PC-3 (cell line): ENCODE measurements around the gene VWA7. TPM values are rescaled to one million over a fixed set of nuclear protein-coding genes. Genes with fewer than 3 reads are reported as not detected.
A peak's percentile ranks its signal among the peaks of the same experiment; 100 is the strongest.

ENCODE experiments used
- ATAC-seq: fragments of 200-7000 bp; cut with Tn5 transposase; 2 replicates; pipeline ENCODE4 v1.9.1; 2020; ENCODE audit warnings: mild to moderate bottlenecking, moderate library complexity
- Bru-seq: library from RNA; stranded (reverse); fragments of 400-500 nt; gene quantifications from one replicate; lab custom pipeline; 2021; lab: Mats Ljungman, UMichigan
- BruChase-seq, 2 experiments: library from RNA; stranded (reverse); fragments of 400-500 nt; gene quantifications; one replicate each; lab custom pipeline; 2021; lab: Mats Ljungman, UMichigan
- BruUV-seq: library from RNA; stranded (reverse); fragments of 400-500 nt; replicated peaks from 2 replicates; lab custom pipeline; 2021; lab: Mats Ljungman, UMichigan
- CTCF ChIA-PET: fragments of 300-600 bp; sonication (Branson Sonifier 250); formaldehyde crosslinking; loops from one replicate; lab custom pipeline; 2022; ENCODE audit warnings: antibody characterized with exemption; lab: Charles Lee
- POLR2A ChIA-PET: fragments of 300-600 bp; sonication (Branson Sonifier 250); formaldehyde crosslinking; loops from one replicate; lab custom pipeline; 2022; ENCODE audit warnings: antibody characterized with exemption; ENCODE audit not compliant: unreplicated experiment; lab: Charles Lee
- DNase-seq: peaks from one replicate; pipeline ENCODE4 v3.0.0-alpha.2; 2015
- H2AFZ ChIP-seq: fragments of 300-600 bp; sonication (generic); 2 replicates; pipeline ENCODE4 v1.6.0; 2016; ENCODE audit warnings: antibody characterized with exemption, low read length
- H3F3A ChIP-seq: fragments of 300-600 bp; sonication (generic); one replicate; pipeline ENCODE4 v1.6.0; 2017; ENCODE audit warnings: antibody characterized with exemption, low read length, control low read depth, mild to moderate bottlenecking; ENCODE audit not compliant: unreplicated experiment
- H3K27ac ChIP-seq: fragments of 300-600 bp; sonication (generic); 2 replicates; pipeline ENCODE4 v1.5.1; 2016; ENCODE audit warnings: mild to moderate bottlenecking, low read length
- H3K27me3 ChIP-seq: fragments of 300-600 bp; sonication (generic); 2 replicates; pipeline ENCODE4 v1.6.1; 2016; ENCODE audit warnings: low read length, mixed read lengths
- H3K36me3 ChIP-seq: fragments of 300-600 bp; sonication (generic); 2 replicates; pipeline ENCODE4 v1.6.1; 2016; ENCODE audit warnings: low read depth, mixed run types, low read length, mixed read lengths
- H3K4me1 ChIP-seq: fragments of 300-600 bp; sonication (generic); 2 replicates; pipeline ENCODE4 v1.5.1; 2016; ENCODE audit warnings: low read length; ENCODE audit not compliant: insufficient read depth
- H3K4me2 ChIP-seq: fragments of 300-600 bp; sonication (generic); 2 replicates; pipeline ENCODE4 v1.6.0; 2016; ENCODE audit warnings: low read length
- H3K4me3 ChIP-seq: fragments of 300-600 bp; sonication (generic); 2 replicates; pipeline ENCODE4 v1.5.1; 2016; ENCODE audit warnings: mild to moderate bottlenecking, low read length, mixed read lengths
- H3K79me2 ChIP-seq: fragments of 300-600 bp; sonication (generic); 2 replicates; pipeline ENCODE4 v1.6.1; 2017; ENCODE audit warnings: low read length, mixed read lengths
- H3K9ac ChIP-seq: fragments of 300-600 bp; sonication (generic); 2 replicates; pipeline ENCODE4 v1.6.0; 2016; ENCODE audit warnings: mild to moderate bottlenecking, low read length
- H3K9me2 ChIP-seq: fragments of 300-600 bp; sonication (generic); replicated peaks from 2 replicates; pipeline ENCODE4 v1.6.1; 2016; ENCODE audit warnings: mixed run types, low read length, mixed read lengths
- H3K9me3 ChIP-seq: fragments of 300-600 bp; sonication (generic); 2 replicates; pipeline ENCODE4 v1.6.1; 2016; ENCODE audit warnings: low read length, mixed read lengths
- H4K20me1 ChIP-seq: fragments of 300-600 bp; sonication (generic); 2 replicates; pipeline ENCODE4 v1.6.1; 2016; ENCODE audit warnings: low read length, mixed read lengths
- CTCF ChIP-seq: fragments of 300-600 bp; sonication (generic); conservative IDR thresholded peaks from 2 replicates; pipeline ENCODE4 v1.5.1; 2017; ENCODE audit warnings: antibody characterized with exemption, low read depth, mild to moderate bottlenecking, low read length
- EZH2 ChIP-seq: fragments of 300-600 bp; sonication (generic); IDR thresholded peaks from one replicate; pipeline ENCODE4 v1.6.1; 2017; ENCODE audit warnings: antibody characterized with exemption, mild to moderate bottlenecking, low read length; ENCODE audit not compliant: unreplicated experiment
- EZH2phosphoT487 ChIP-seq: fragments of 300-600 bp; sonication (generic); IDR thresholded peaks from 2 replicates; pipeline ENCODE4 v1.6.1; 2018; ENCODE audit warnings: mild to moderate bottlenecking, antibody characterized with exemption, low read length, borderline replicate concordance
- intact Hi-C: fragments of 100-400 bp; cut with micrococcal nuclease; formaldehyde crosslinking; loops from 2 replicates; pipeline ENCODE4 v1.9.0; 2023
- long read RNA-seq: library from polyadenylated mRNA; unstranded; transcript quantifications from one replicate; pipeline ENCODE4 v2.0.0, GENCODE V29; 2021; ENCODE audit not compliant: unreplicated experiment
- total RNA-seq: library from RNA; depleted of rRNA; stranded (reverse); fragments of >200 nt; gene quantifications from 2 replicates; pipeline ENCODE4 v1.2.3, GENCODE V29; 2014; rRNA removed

VWA7 gene
- total RNA-seq (0.98 and 1.9 TPM in 2 replicates), Bru-seq, nascent RNA (percentile 26 among the genes with signal in this experiment), BruChase-seq, experiment 1, labeled RNA remaining after a 6-hour chase (percentile 47 among the genes with signal in this experiment), BruChase-seq, experiment 2, labeled RNA remaining after a 2-hour chase (percentile 37 among the genes with signal in this experiment)
- long read RNA-seq = 0 reads

DNA sequence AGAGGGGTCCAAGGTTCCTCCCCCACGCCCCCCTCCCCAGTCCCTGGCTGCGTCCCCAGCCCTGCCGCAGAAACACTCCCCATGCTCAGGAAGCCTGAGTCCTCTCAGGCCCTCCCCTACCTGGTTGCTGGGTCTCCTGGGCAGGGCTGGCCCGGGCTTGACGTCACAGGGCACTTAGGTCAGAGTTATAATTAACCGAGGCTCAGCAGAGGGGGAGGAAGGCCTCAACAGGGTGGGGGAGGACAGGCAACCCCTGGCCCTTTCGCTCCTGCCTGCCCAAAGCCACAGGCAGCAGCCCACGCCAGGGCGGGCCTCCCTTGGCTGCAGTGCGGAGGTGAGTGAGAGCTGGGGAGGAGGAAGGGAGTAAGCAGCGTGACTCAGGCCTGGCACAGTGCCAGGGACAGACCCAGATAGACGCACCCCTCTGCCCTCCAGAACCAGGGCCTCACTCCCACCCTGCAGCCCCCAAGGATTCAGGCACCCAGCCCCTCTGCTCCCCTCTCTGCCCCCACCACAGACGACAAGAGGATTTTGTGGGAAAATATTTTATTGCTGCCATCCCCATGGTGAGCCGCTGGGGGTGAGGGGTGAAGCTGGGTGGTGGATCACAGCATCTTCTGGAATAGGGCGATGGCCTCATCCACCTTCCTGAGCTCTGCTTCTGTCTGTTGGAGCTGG lies at the start of gene VWA7:
TSS of gene VWA7 (minus strand) at position 340 of the 678 bp plus-strand sequence. CDS start 549 bp downstream, outside the sequence.
- Histone ChIP-seq H3K9me3 (no peaks in the 10 kb centered on the region), H4K20me1 (no peaks in the 10 kb centered on the region), H3K79me2 (no peaks in the 10 kb centered on the region), H3F3A (peaks cover 3% of the 10 kb centered on the region), H3K4me1 (peaks cover 29% of the 10 kb centered on the region), H2AFZ (no peak within 1 kb of the TSS), H3K4me3 (peak within 1 kb of the TSS; percentile 43), H3K27me3 (no peaks in the 10 kb centered on the region), H3K9me2 (no peaks in the 10 kb centered on the region), H3K4me2 (peak within 1 kb of the TSS; percentile 79), H3K36me3 (peaks cover 35% of the 10 kb centered on the region; the same call in 1 of the 2 replicates), H3K9ac (peak within 1 kb of the TSS; percentile 50), H3K27ac (peak within 1 kb of the TSS; percentile 69)
- CTCF ChIA-PET = interaction anchor here (0.6 kb wide), 2 partner anchors 12 to 31 kb away, joined by 4 read pairs; no protein-coding TSS in a partner anchor
- POLR2A ChIA-PET = interaction anchor here (0.6 to 0.9 kb wide), 2 partner anchors 18 to 1521 kb away, joined by 3 read pairs; partner anchors contain the start of gene VARS1
- DNase-seq (peak; percentile 88), ATAC-seq (peak; percentile 79)
- TF ChIP-seq EZH2 = no peak
- no peak for TF ChIP-seq EZH2phosphoT487
- TF ChIP-seq CTCF = no peak
- intact Hi-C loops = no loop called here
- BruUV-seq = no TSS peak

DNA sequence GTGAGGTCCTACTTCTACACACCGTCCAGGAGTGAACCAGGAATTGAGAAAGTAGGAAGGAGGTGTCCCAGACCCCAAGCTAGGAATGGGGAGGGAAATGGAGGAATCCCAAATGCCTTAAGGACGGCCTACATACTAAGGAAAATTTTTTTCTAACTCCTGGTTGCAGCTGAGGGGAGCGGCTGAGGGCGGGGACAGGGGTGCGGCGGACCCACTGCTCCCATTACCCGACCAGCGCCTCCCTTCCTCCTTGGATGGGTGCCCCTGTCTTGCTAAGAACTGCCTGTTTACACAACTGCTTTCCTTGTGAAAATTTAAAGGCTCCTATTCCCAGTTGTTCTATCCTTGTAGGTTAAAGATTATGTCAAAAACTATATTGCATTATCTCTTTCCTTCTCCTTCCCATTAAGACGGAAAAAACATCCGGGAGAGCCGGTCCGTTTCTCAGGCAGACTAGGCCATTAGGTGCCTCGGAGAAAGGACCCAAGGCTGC lies 49.7 kb upstream of the VWA7 start:
- POLR2A ChIA-PET = interaction anchor here (0.5 to 2.5 kb wide), 24 partner anchors 9 to 1767 kb away, joined by 3 to 54 read pairs (median 5); partner anchors contain the start of genes CLIC1, DDX39B, GPANK1 and HSPA1A
- peaks cover 47% of the 10 kb centered on the region for H3K4me1 ChIP-seq
- no peaks in the 10 kb centered on the region for H3K9me2 ChIP-seq
- DNase-seq (no peak), ATAC-seq (peak; percentile 47)
- intact Hi-C loops = no loop called here
- no TSS peak for BruUV-seq
- peaks cover 21% of the 10 kb centered on the region for H4K20me1 ChIP-seq
- peaks cover 65% of the 10 kb centered on the region for H3K79me2 ChIP-seq
- H3K27ac ChIP-seq = peak overlapping the region; percentile 82
- H2AFZ ChIP-seq = peak overlapping the region; percentile 57
- H3K4me3 ChIP-seq = peak overlapping the region; percentile 66
- no peaks in the 10 kb centered on the region for H3K27me3 ChIP-seq
- peaks cover 6% of the 10 kb centered on the region for H3F3A ChIP-seq
- peak overlapping the region; percentile 66 for H3K9ac ChIP-seq
- H3K36me3 ChIP-seq = no peaks in the 10 kb centered on the region
- no peak for TF ChIP-seq EZH2phosphoT487
- no peak for TF ChIP-seq CTCF
- no peak for TF ChIP-seq EZH2
- CTCF ChIA-PET = interaction anchor here (0.6 to 1.1 kb wide), 4 partner anchors 12 to 52 kb away, joined by 3 to 7 read pairs (median 4); partner anchors contain the start of genes LSM2 and VARS1
- H3K9me3 ChIP-seq = no peaks in the 10 kb centered on the region
- peak overlapping the region; percentile 89 for H3K4me2 ChIP-seq
